Peyer's patch (tissue), 4 donors: ENCODE results near the gene BAIAP2. TPM values are rescaled to one million over a fixed set of nuclear protein-coding genes. Genes with fewer than 3 reads are reported as not detected.

ENCODE experiments used
- DNase-seq, 3 donors: peaks; one replicate each; pipeline ENCODE4 v3.0.0-alpha.2; 2017 to 2019
- H3K27ac ChIP-seq, 4 donors: fragments of 200-600 bp; sonication (generic); one replicate each; pipeline ENCODE4 v1.5.1; 2016 to 2019
- H3K27me3 ChIP-seq, 2 donors: fragments of 200-600 bp; sonication (generic); one replicate each; pipeline ENCODE4 v1.5.1; 2019
- H3K36me3 ChIP-seq, 3 donors: fragments of 200-600 bp; sonication (generic); one replicate each; pipeline ENCODE4 v1.5.1; 2016 to 2019
- H3K4me1 ChIP-seq, 4 donors: fragments of 200-600 bp; sonication (generic); one replicate each; pipeline ENCODE4 v1.5.1; 2016 to 2019
- H3K4me3 ChIP-seq, 4 donors: fragments of 200-600 bp; sonication (generic); 1 replicate in 3 of 4; 2 replicates in 1 of 4; pipeline ENCODE4 v1.5.1; 2016 to 2019; ENCODE audit warnings: mild to moderate bottlenecking in 1 of 4
- H3K9me3 ChIP-seq, 4 donors: fragments of 200-600 bp; sonication (generic); one replicate each; pipeline ENCODE4 v1.5.1; 2016 to 2019; ENCODE audit warnings: mild to moderate bottlenecking in 1 of 4
- CTCF ChIP-seq, 6 experiments: fragments of 450-650 bp in 4 of 6; fragments of 200-600 bp in 2 of 6; sonication (generic) in 1 of 6; IDR thresholded peaks; one replicate each; pipeline ENCODE4 v1.5.1; 2017 to 2019; ENCODE audit warnings: antibody characterized with exemption in 6 of 6, mild to moderate bottlenecking in 3 of 6, moderate library complexity in 1 of 6
- POLR2A ChIP-seq, 2 donors: fragments of 450-650 bp; IDR thresholded peaks; one replicate each; pipeline ENCODE4 v1.5.1; 2017; ENCODE audit warnings: antibody characterized with exemption in 2 of 2, mild to moderate bottlenecking in 2 of 2, moderate library complexity in 2 of 2
- total RNA-seq, 4 donors: library from RNA; depleted of rRNA; stranded (reverse); fragments of >200 nt; gene quantifications; one replicate each; pipeline ENCODE4 v1.1.0, GENCODE V29; 2016

BAIAP2 gene
- total RNA-seq, 4 donors from 2014 or later = 10.2 to 61.9 (median 17.6) TPM

GRCh38 chr17:81084680-81085419, 49.9 kb downstream of the BAIAP2 start:
- H3K4me3 ChIP-seq = no peak overlapping the region
- H3K27ac ChIP-seq = no peak overlapping the region
- no peaks in the 10 kb centered on the region for H3K9me3 ChIP-seq
- peaks cover 0 to 20% (median 0%) of the 10 kb centered on the region in 3 donors for H3K36me3 ChIP-seq
- H3K4me1 ChIP-seq = no peaks in the 10 kb centered on the region
- no peak for TF ChIP-seq CTCF (IDR thresholded peaks at IDR 0.05)
- no peak for TF ChIP-seq POLR2A (IDR thresholded peaks at IDR 0.05)
- DNase-seq = no peak
- H3K27me3 ChIP-seq = no peaks in the 10 kb centered on the region

GRCh38 chr17:81085420-81085911, 50.5 kb downstream of the BAIAP2 start:
- Histone ChIP-seq H3K36me3 (peaks cover 0 to 20% (median 0%) of the 10 kb centered on the region in 3 donors), H3K4me1 (peaks cover 0 to 3% (median 0%) of the 10 kb centered on the region in 4 donors), H3K9me3 (no peaks in the 10 kb centered on the region), H3K27ac (no peak overlapping the region), H3K4me3 (no peak overlapping the region), H3K27me3 (no peaks in the 10 kb centered on the region)
- TF ChIP-seq POLR2A (IDR thresholded peaks at IDR 0.05) (no peak), CTCF (IDR thresholded peaks at IDR 0.05) (no peak)
- no peak for DNase-seq

GRCh38 chr17:81086789-81087551, 52.0 kb downstream of the BAIAP2 start:
- H3K4me3 ChIP-seq = no peak overlapping the region
- DNase-seq = no peak
- H3K4me1 ChIP-seq = peaks cover 0 to 7% (median 0%) of the 10 kb centered on the region in 4 donors
- no peaks in the 10 kb centered on the region for H3K27me3 ChIP-seq
- TF ChIP-seq POLR2A (IDR thresholded peaks at IDR 0.05) = no peak
- no peak for TF ChIP-seq CTCF (IDR thresholded peaks at IDR 0.05)
- peaks cover 0 to 20% (median 0%) of the 10 kb centered on the region in 3 donors for H3K36me3 ChIP-seq
- no peak overlapping the region for H3K27ac ChIP-seq
- H3K9me3 ChIP-seq = no peaks in the 10 kb centered on the region

- Histone ChIP-seq H3K27me3 (no peaks in the 10 kb centered on the region), H3K27ac (no peak overlapping the region), H3K4me1 (peaks cover 0 to 20% (median 9%) of the 10 kb centered on the region in 4 donors), H3K4me3 (no peak overlapping the region), H3K9me3 (no peaks in the 10 kb centered on the region), H3K36me3 (peaks cover 0 to 17% (median 0%) of the 10 kb centered on the region in 3 donors)
- TF ChIP-seq CTCF (IDR thresholded peaks at IDR 0.05) (no peak), POLR2A (IDR thresholded peaks at IDR 0.05) (no peak)
- peak; percentile 17 to 68 (median 67) for DNase-seq
Observed at GRCh38 chr17:81090361-81091136, 55.6 kb downstream of the BAIAP2 start.

GRCh38 chr17:81091154-81091553, 56.2 kb downstream of the BAIAP2 start:
- H3K27ac ChIP-seq = no peak overlapping the region
- TF ChIP-seq POLR2A (IDR thresholded peaks at IDR 0.05) = no peak
- no peak for TF ChIP-seq CTCF (IDR thresholded peaks at IDR 0.05)
- no peaks in the 10 kb centered on the region for H3K9me3 ChIP-seq
- H3K4me3 ChIP-seq = no peak overlapping the region
- no peaks in the 10 kb centered on the region for H3K27me3 ChIP-seq
- H3K4me1 ChIP-seq = peaks cover 0 to 26% (median 14%) of the 10 kb centered on the region in 4 donors
- DNase-seq = no peak
- peaks cover 0 to 16% (median 0%) of the 10 kb centered on the region in 3 donors for H3K36me3 ChIP-seq
